Measurements from ENCODE around the gene TIMM29.

TIMM29 gene

GRCh38 chr19:10922638-10923014 lies 6.0 kb upstream of the TIMM29 start:
- Histone ChIP-seq H3K4me1 (ENCODE audit: control insufficient read depth, insufficient read depth, low read length) (peaks cover 3% of the 10 kb centered on the region; the same call in 1 of the 2 replicates), H3K27ac (ENCODE audit: extremely low read depth, low read depth, low read length) (no peak overlapping the region), H3K4me3 (ENCODE audit: low read depth, low read length) (no peak overlapping the region), H3K9me3 (ENCODE audit: control insufficient read depth, insufficient read depth, low read depth, low read length) (no peaks in the 10 kb centered on the region), H3K36me3 (ENCODE audit: control insufficient read depth in 2 of 2, insufficient read depth in 1 of 2, low read length in 2 of 2) (peaks cover 0 to 82% of the 10 kb centered on the region in 2 experiments; a peak in 2 of 3 replicates)
- ChIA-PET CTCF (interaction anchor here (0.6 kb wide), 1 partner anchor 12 kb away, joined by 3 read pairs; no protein-coding TSS in a partner anchor), POLR2A (no interaction called here)
- TF ChIP-seq ZNF645 (tag by site-specific recombination; IDR thresholded peaks at IDR 0.05) (no peak), ZNF600 (tag by site-specific recombination; IDR thresholded peaks at IDR 0.05) (peak; percentile 87), ZNF670 (tag by site-specific recombination; IDR thresholded peaks at IDR 0.05; ENCODE audit: low read depth) (no peak), ZSCAN23 (tag by site-specific recombination; IDR thresholded peaks at IDR 0.05) (no peak), REST (tag by site-specific recombination; IDR thresholded peaks at IDR 0.05) (peak; percentile 70; the same call in 1 of the 2 replicates), ZFP41 (tag by site-specific recombination; IDR thresholded peaks at IDR 0.05; ENCODE audit: borderline replicate concordance) (no peak)
- TF ChIP-seq, protein P1, sequence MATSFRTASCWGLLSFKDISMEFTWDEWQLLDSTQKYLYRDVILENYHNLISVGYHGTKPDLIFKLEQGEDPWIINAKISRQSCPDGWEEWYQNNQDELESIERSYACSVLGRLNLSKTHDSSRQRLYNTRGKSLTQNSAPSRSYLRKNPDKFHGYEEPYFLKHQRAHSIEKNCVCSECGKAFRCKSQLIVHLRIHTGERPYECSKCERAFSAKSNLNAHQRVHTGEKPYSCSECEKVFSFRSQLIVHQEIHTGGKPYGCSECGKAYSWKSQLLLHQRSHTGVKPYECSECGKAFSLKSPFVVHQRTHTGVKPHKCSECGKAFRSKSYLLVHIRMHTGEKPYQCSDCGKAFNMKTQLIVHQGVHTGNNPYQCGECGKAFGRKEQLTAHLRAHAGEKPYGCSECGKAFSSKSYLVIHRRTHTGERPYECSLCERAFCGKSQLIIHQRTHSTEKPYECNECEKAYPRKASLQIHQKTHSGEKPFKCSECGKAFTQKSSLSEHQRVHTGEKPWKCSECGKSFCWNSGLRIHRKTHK (tag by site-specific recombination; IDR thresholded peaks at IDR 0.05), result no peak

GRCh38 chr19:10923260-10924112 lies 5.1 kb upstream of the TIMM29 start:
- Histone ChIP-seq H3K4me1 (ENCODE audit: control insufficient read depth, insufficient read depth, low read length) (peaks cover 3% of the 10 kb centered on the region; the same call in 1 of the 2 replicates), H3K9me3 (ENCODE audit: control insufficient read depth, insufficient read depth, low read depth, low read length) (no peaks in the 10 kb centered on the region), H3K4me3 (ENCODE audit: low read depth, low read length) (no peak overlapping the region), H3K27ac (ENCODE audit: extremely low read depth, low read depth, low read length) (no peak overlapping the region), H3K36me3 (ENCODE audit: control insufficient read depth in 2 of 2, insufficient read depth in 1 of 2, low read length in 2 of 2) (peaks cover 0 to 77% of the 10 kb centered on the region in 2 experiments; a peak in 2 of 3 replicates)
- ChIA-PET CTCF (interaction anchor here (0.6 kb wide), 1 partner anchor 12 kb away, joined by 3 read pairs; no protein-coding TSS in a partner anchor), POLR2A (no interaction called here)
- TF ChIP-seq ZNF664 (tag by site-specific recombination; IDR thresholded peaks at IDR 0.05) (no peak), ZNF654 (tag by site-specific recombination; IDR thresholded peaks at IDR 0.05; ENCODE audit: low read depth) (no peak), ZNF398 (tag by site-specific recombination; IDR thresholded peaks at IDR 0.05) (no peak), REST (tag by site-specific recombination; IDR thresholded peaks at IDR 0.05) (0 out of 2 replicates have a peak, but pooled peaks have one; percentile 33), ZBTB11 (tag by site-specific recombination; conservative IDR thresholded peaks at IDR 0.05; ENCODE audit: low read depth) (no peak), ZNF791 (tag by site-specific recombination; IDR thresholded peaks at IDR 0.05) (no peak)

Data from HEK293 (cell line).